Liver (tissue), 9 donors: ENCODE data around the gene OGDHL. TPM values are rescaled to one million over a fixed set of nuclear protein-coding genes. Genes with fewer than 3 reads are reported as not detected.
"Not testable (repeated sequence)": the region's sequence is repeated elsewhere in the genome, so short reads cannot be mapped to it uniquely, and the experiment has no call there.

ENCODE experiments used
- DNase-seq: peaks from one replicate; pipeline ENCODE4 v3.0.0-alpha.2; 2017; ENCODE audit warnings: low spot score
- H3K27ac ChIP-seq, 2 donors: one replicate each; pipeline ENCODE4 v1.7.0; 2013; ENCODE audit warnings: inconsistent platforms in 2 of 2, low read length in 2 of 2, control low read depth in 1 of 2, low read depth in 1 of 2, mild to moderate bottlenecking in 1 of 2
- H3K27me3 ChIP-seq, 4 donors: one replicate each; pipeline versions ENCODE4 v1.6.1 to v1.7.0; 2013; ENCODE audit warnings: low read length in 3 of 4, inconsistent platforms in 1 of 4, mild to moderate bottlenecking in 1 of 4, moderate library complexity in 1 of 4; ENCODE audit not compliant: control insufficient read depth in 4 of 4, insufficient read depth in 4 of 4
- H3K36me3 ChIP-seq, 4 donors: one replicate each; pipeline versions ENCODE4 v1.6.1 to v1.7.0; 2013; ENCODE audit warnings: low read length in 3 of 4, mild to moderate bottlenecking in 3 of 4, low read depth in 1 of 4, moderate library complexity in 1 of 4; ENCODE audit not compliant: control insufficient read depth in 4 of 4, insufficient read depth in 3 of 4
- H3K4me1 ChIP-seq, 4 donors: one replicate each; pipeline versions ENCODE4 v1.6.1 to v1.7.0; 2013; ENCODE audit warnings: low read length in 3 of 4, mild to moderate bottlenecking in 3 of 4, moderate library complexity in 1 of 4; ENCODE audit not compliant: control insufficient read depth in 4 of 4, insufficient read depth in 4 of 4
- H3K4me3 ChIP-seq, 3 donors: one replicate each; pipeline versions ENCODE4 v1.6.1 to v1.7.0; 2013; ENCODE audit warnings: low read length in 3 of 3, control low read depth in 1 of 3, low read depth in 1 of 3, mild to moderate bottlenecking in 1 of 3
- H3K9ac ChIP-seq, 2 donors: one replicate each; pipeline ENCODE4 v1.7.0; 2013; ENCODE audit warnings: low read length in 2 of 2, mild to moderate bottlenecking in 2 of 2, moderate library complexity in 2 of 2, control low read depth in 1 of 2, low read depth in 1 of 2
- H3K9me3 ChIP-seq, 4 donors: one replicate each; pipeline versions ENCODE4 v1.6.1 to v1.7.0; 2013; ENCODE audit warnings: low read length in 3 of 4; ENCODE audit not compliant: control insufficient read depth in 4 of 4
- EGR1 ChIP-seq, 2 donors: IDR thresholded peaks; 2 replicates each; pipeline ENCODE4 v1.6.1; 2016 to 2018; ENCODE audit warnings: antibody characterized with exemption in 2 of 2, low read depth in 2 of 2
- FOXA1 ChIP-seq: IDR thresholded peaks from 2 replicates; pipeline ENCODE4 v1.6.1; 2016; ENCODE audit warnings: antibody characterized with exemption
- GABPA ChIP-seq, 2 donors: IDR thresholded peaks in 1 of 2; conservative IDR thresholded peaks in 1 of 2; 2 replicates each; pipeline ENCODE4 v1.6.1; 2016; ENCODE audit warnings: antibody characterized with exemption in 2 of 2, mild to moderate bottlenecking in 1 of 2, moderate library complexity in 1 of 2
- HNF4A ChIP-seq, 2 donors: conservative IDR thresholded peaks; 2 replicates each; pipeline ENCODE4 v1.6.1; 2016; ENCODE audit warnings: antibody characterized with exemption in 2 of 2, mild to moderate bottlenecking in 2 of 2
- HNF4G ChIP-seq: IDR thresholded peaks from 2 replicates; pipeline ENCODE4 v1.6.1; 2016; ENCODE audit warnings: antibody characterized with exemption
- NR2F2 ChIP-seq: IDR thresholded peaks from 2 replicates; pipeline ENCODE4 v1.6.1; 2016; ENCODE audit warnings: antibody characterized with exemption
- RAD21 ChIP-seq, 2 donors: IDR thresholded peaks; 2 replicates each; pipeline ENCODE4 v1.6.1; 2016; ENCODE audit warnings: antibody characterized with exemption in 2 of 2, mild to moderate bottlenecking in 2 of 2
- RXRA ChIP-seq, 2 donors: IDR thresholded peaks; 2 replicates each; pipeline ENCODE4 v1.6.1; 2017 to 2018; ENCODE audit warnings: antibody characterized with exemption in 2 of 2, mild to moderate bottlenecking in 1 of 2
- SP1 ChIP-seq: IDR thresholded peaks from 2 replicates; pipeline ENCODE4 v1.6.1; 2018; ENCODE audit warnings: antibody characterized with exemption, mild to moderate bottlenecking
- TAF1 ChIP-seq: conservative IDR thresholded peaks from 2 replicates; pipeline ENCODE4 v1.6.1; 2016; ENCODE audit warnings: antibody characterized with exemption, mild to moderate bottlenecking
- YY1 ChIP-seq: IDR thresholded peaks from 2 replicates; pipeline ENCODE4 v1.6.1; 2016; ENCODE audit warnings: antibody characterized with exemption, mild to moderate bottlenecking
- WGBS: extraction: QIAGEN DNeasy Blood & Tissue Kit; methylation state at CpG from one replicate; pipeline ENCODE4 v1.1.7; 2013; 5-methylcytosine and 5-hydroxymethylcytosine counted together
- polyA plus RNA-seq, 2 donors: library from polyadenylated mRNA; stranded (reverse) in 1 of 2; unstranded in 1 of 2; fragments of 200-250 nt in 1 of 2; fragments of >200 nt in 1 of 2; fragmentation: Nextera tagmentation in 1 of 2; extraction: Ambion mirVana in 1 of 2; gene quantifications; one replicate each; pipeline versions ENCODE4 v1.2.1 to v1.2.3, GENCODE V29; 2013 to 2015
- total RNA-seq, 2 donors: library from RNA; depleted of rRNA; stranded (reverse); fragments of >200 nt; gene quantifications; one replicate each; pipeline ENCODE4 v1.2.3, GENCODE V29; 2014
- TF ChIP-seq, protein P1 (sequence below): fragments of 150-350 bp; IDR thresholded peaks from 2 replicates; pipeline ENCODE4 v1.5.1; 2017; ENCODE audit warnings: improper control_type of control experiment, low read depth, low read length; ENCODE audit not compliant: missing input control
- TF ChIP-seq, protein P2 (sequence below): IDR thresholded peaks from 2 replicates; pipeline ENCODE4 v1.6.1; 2016; ENCODE audit warnings: antibody characterized with exemption
- TF ChIP-seq, protein P3 (sequence below): IDR thresholded peaks from 2 replicates; pipeline ENCODE4 v1.6.1; 2016; ENCODE audit warnings: antibody characterized with exemption
- donor health status: healthy.
- donor health status: healthy.
- donor health status: healthy.
- donor health status: healthy.
- donor health status: healthy.

OGDHL gene
- total and polyA plus RNA-seq, 4 donors = 5.2 to 67.9 (median 49.7) TPM

DNA sequence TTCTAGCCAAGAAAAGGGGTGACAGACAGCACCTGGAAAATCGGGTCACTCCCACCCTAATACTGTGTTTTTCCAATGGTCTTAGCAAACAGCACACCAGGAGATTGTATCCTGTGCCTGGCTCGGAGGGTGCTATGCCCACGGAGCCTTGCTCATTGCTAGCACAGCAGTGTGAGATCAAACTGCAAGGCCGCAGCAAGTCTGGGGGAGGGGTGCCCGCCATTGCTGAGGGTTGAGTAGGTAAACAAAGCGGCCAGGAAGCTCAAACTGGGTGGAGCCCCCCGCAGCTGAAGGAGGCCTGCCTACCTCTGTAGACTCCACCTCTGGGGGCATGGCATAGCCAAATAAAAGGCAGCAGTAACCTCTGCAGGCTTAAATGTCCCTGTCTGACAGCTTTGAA, 47.0 kb downstream of the OGDHL start:
- H3K36me3 ChIP-seq, DNase-seq, H3K9ac ChIP-seq, H3K9me3 ChIP-seq, H3K27me3 ChIP-seq, H3K4me3 ChIP-seq, H3K4me1 ChIP-seq, H3K27ac ChIP-seq: not testable (repeated sequence)
- WGBS = 88% methylated on average over 7 of the region's 7 CpGs

DNA sequence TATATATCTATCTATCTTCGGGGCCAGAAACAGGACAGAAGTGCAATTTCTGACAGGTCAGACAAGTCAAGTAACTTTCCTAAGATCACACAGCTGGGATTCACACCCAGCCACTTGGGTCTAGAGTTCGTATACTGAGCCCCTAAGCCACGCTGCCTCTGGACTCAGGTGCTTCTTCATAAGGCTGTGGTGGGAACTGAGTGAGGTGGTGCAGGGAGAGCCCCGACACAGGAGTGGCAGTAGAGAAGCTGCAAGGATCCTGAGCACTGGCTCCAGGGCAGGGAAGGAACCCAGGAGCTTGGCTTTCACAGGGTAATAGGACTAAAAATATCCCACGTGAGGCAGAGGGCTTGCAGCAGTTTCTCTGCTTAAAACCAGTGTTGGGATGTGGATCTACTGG, 48.9 kb downstream of the OGDHL start:
- no peak for DNase-seq
- Histone ChIP-seq H3K9ac (no peak overlapping the region), H3K9me3 (no peaks in the 10 kb centered on the region), H3K36me3 (no peaks in the 10 kb centered on the region), H3K4me1 (no peaks in the 10 kb centered on the region), H3K4me3 (no peak overlapping the region), H3K27ac (no peak overlapping the region), H3K27me3 (no peaks in the 10 kb centered on the region)
- TF ChIP-seq, protein P1, sequence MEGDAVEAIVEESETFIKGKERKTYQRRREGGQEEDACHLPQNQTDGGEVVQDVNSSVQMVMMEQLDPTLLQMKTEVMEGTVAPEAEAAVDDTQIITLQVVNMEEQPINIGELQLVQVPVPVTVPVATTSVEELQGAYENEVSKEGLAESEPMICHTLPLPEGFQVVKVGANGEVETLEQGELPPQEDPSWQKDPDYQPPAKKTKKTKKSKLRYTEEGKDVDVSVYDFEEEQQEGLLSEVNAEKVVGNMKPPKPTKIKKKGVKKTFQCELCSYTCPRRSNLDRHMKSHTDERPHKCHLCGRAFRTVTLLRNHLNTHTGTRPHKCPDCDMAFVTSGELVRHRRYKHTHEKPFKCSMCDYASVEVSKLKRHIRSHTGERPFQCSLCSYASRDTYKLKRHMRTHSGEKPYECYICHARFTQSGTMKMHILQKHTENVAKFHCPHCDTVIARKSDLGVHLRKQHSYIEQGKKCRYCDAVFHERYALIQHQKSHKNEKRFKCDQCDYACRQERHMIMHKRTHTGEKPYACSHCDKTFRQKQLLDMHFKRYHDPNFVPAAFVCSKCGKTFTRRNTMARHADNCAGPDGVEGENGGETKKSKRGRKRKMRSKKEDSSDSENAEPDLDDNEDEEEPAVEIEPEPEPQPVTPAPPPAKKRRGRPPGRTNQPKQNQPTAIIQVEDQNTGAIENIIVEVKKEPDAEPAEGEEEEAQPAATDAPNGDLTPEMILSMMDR = no peak
- TF ChIP-seq HNF4A (conservative IDR thresholded peaks at IDR 0.05) (no peak), HNF4G (no peak), FOXA1 (no peak), TAF1 (no peak), YY1 (no peak), RXRA (IDR thresholded peaks at IDR 0.05) (no peak), SP1 (no peak), NR2F2 (no peak)
- TF ChIP-seq, protein P2, sequence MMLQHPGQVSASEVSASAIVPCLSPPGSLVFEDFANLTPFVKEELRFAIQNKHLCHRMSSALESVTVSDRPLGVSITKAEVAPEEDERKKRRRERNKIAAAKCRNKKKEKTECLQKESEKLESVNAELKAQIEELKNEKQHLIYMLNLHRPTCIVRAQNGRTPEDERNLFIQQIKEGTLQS = no peak
- TF ChIP-seq, protein P3, sequence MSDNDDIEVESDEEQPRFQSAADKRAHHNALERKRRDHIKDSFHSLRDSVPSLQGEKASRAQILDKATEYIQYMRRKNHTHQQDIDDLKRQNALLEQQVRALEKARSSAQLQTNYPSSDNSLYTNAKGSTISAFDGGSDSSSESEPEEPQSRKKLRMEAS = no peak
- 71% methylated on average over 5 of the region's 5 CpGs for WGBS

DNA sequence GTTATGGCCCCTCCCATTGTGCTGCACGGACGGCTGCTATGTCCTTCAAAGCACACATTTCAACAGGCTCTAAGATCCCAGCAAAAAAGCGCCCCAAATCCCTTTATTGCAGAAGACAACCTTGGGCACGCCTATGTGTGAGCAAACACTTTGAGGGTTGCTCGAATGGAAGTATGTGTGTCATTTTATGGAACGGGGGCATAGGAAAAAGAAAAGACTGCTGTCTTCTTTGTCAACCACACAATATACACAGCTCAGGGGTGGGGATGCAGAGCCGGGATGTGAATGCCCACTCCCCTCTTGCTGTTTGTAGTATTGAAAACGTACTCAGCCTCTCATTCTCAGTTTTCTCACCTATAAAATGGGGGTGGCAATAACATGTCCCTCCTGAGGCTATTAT, 50.6 kb downstream of the OGDHL start:
- DNase-seq = no peak
- TF ChIP-seq YY1 (no peak), SP1 (no peak), FOXA1 (no peak)
- Histone ChIP-seq H3K36me3 (no peaks in the 10 kb centered on the region), H3K4me1 (no peaks in the 10 kb centered on the region), H3K4me3 (no peak overlapping the region), H3K27me3 (no peaks in the 10 kb centered on the region), H3K9me3 (no peaks in the 10 kb centered on the region), H3K9ac (no peak overlapping the region), H3K27ac (no peak overlapping the region)
- 66% methylated on average over 8 of the region's 8 CpGs for WGBS

DNA sequence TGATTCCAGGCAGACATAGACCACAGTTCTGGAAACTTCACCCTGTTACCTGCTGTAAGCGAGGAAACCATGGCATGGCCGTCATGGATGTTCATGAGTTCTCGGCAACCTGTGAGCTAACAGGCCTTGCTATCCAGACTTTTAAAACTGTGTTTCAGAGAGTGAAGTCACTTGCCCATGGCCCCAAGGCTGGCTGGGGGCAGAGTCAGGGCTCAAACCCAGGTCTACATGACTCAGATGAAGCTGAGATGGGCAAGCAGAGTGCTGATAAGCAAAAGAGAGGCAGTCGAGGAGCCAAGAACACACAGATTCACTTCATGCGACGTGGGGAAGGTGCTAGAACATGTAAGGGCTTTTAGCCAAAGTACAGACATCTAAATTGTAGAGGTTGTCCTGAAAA, 51.2 kb downstream of the OGDHL start:
- Histone ChIP-seq H3K27me3 (no peaks in the 10 kb centered on the region), H3K9ac (no peak overlapping the region), H3K9me3 (no peaks in the 10 kb centered on the region), H3K36me3 (no peaks in the 10 kb centered on the region), H3K4me1 (no peaks in the 10 kb centered on the region), H3K27ac (no peak overlapping the region), H3K4me3 (no peak overlapping the region)
- DNase-seq = no peak
- TF ChIP-seq, protein P1 = no peak
- TF ChIP-seq GABPA (IDR thresholded peaks at IDR 0.05 in 1 of 2, conservative IDR thresholded peaks at IDR 0.05 in 1 of 2) (no peak), FOXA1 (no peak), RAD21 (IDR thresholded peaks at IDR 0.05) (no peak), EGR1 (IDR thresholded peaks at IDR 0.05; ENCODE audit: low read depth in 2 of 2) (no peak)
- TF ChIP-seq, protein P3 = no peak
- WGBS = 83% methylated on average over 6 of the region's 6 CpGs
